Ascending aorta (tissue), 2 donors: ENCODE measurements around the gene C19orf67. TPM values are rescaled to one million over a fixed set of nuclear protein-coding genes. Genes with fewer than 3 reads are reported as not detected.
"Not testable (repeated sequence)": the region's sequence is repeated elsewhere in the genome, so short reads cannot be mapped to it uniquely, and the experiment has no call there.

ENCODE experiments used
- DNase-seq, 2 donors: peaks; one replicate each; pipeline ENCODE4 v3.0.0-alpha.2; 2019; ENCODE audit warnings: low spot score in 2 of 2
- H3K27ac ChIP-seq, 2 donors: fragments of 200-600 bp; sonication (generic); one replicate each; pipeline ENCODE4 v1.5.1; 2016 to 2017; ENCODE audit warnings: mild to moderate bottlenecking in 1 of 2
- H3K27me3 ChIP-seq: fragments of 200-600 bp; sonication (generic); one replicate; pipeline ENCODE4 v1.5.1; 2017
- H3K36me3 ChIP-seq, 2 donors: fragments of 200-600 bp; sonication (generic); one replicate each; pipeline ENCODE4 v1.5.1; 2016
- H3K4me1 ChIP-seq, 2 donors: fragments of 200-600 bp; sonication (generic); one replicate each; pipeline ENCODE4 v1.5.1; 2016 to 2017; ENCODE audit warnings: mild to moderate bottlenecking in 1 of 2
- H3K4me3 ChIP-seq, 2 donors: fragments of 200-600 bp; sonication (generic); one replicate each; pipeline ENCODE4 v1.5.1; 2016 to 2017; ENCODE audit warnings: mild to moderate bottlenecking in 1 of 2
- H3K9me3 ChIP-seq, 2 donors: fragments of 200-600 bp; sonication (generic); one replicate each; pipeline ENCODE4 v1.5.1; 2016
- CTCF ChIP-seq, 3 experiments: fragments of 200-600 bp in 2 of 3; fragments of 450-650 bp in 1 of 3; sonication (generic) in 2 of 3; IDR thresholded peaks; one replicate each; pipeline ENCODE4 v1.5.1; 2016 to 2019; ENCODE audit warnings: antibody characterized with exemption in 3 of 3, mild to moderate bottlenecking in 1 of 3, moderate library complexity in 1 of 3
- intact Hi-C: fragments of 100-400 bp; cut with DNase I; formaldehyde crosslinking; loops from one replicate; pipeline ENCODE4 v1.15.1; 2023
- total RNA-seq: library from RNA; depleted of rRNA; stranded (reverse); fragments of >200 nt; gene quantifications from one replicate; pipeline ENCODE4 v1.1.0, GENCODE V29; 2016

Gene C19orf67
- total RNA-seq, 1 donor from 2014 or later, result not detected

- TF ChIP-seq CTCF (IDR thresholded peaks at IDR 0.05), result no peak
- Histone ChIP-seq H3K36me3 (no peaks in the 10 kb centered on the region), H3K9me3 (no peaks in the 10 kb centered on the region), H3K27ac (no peak overlapping the region), H3K4me3 (no peak overlapping the region), H3K27me3 (no peaks in the 10 kb centered on the region), H3K4me1 (no peaks in the 10 kb centered on the region)
- intact Hi-C loops, result no loop called here
- no peak for DNase-seq
Observed at GRCh38 chr19:14050512-14050911, 35.1 kb downstream of the C19orf67 start.

GRCh38 chr19:14048443-14049153 lies 37.0 kb downstream of the C19orf67 start:
- TF ChIP-seq CTCF (IDR thresholded peaks at IDR 0.05), result peak; percentile 41 to 70 (median 63)

GRCh38 chr19:14047866-14048265 lies 37.7 kb downstream of the C19orf67 start:
- DNase-seq, intact Hi-C loops, H3K4me1 ChIP-seq, H3K27me3 ChIP-seq, H3K36me3 ChIP-seq, H3K27ac ChIP-seq, H3K4me3 ChIP-seq, H3K9me3 ChIP-seq: not testable (repeated sequence)

More at GRCh38 chr19:14048443-14049153, 37.0 kb downstream of the C19orf67 start:
- H3K9me3 ChIP-seq, result no peaks in the 10 kb centered on the region
- intact Hi-C loops, result no loop called here
- no peaks in the 10 kb centered on the region for H3K27me3 ChIP-seq
- DNase-seq, result no peak
- no peaks in the 10 kb centered on the region for H3K4me1 ChIP-seq
- no peaks in the 10 kb centered on the region for H3K36me3 ChIP-seq
- no peak overlapping the region for H3K4me3 ChIP-seq
- H3K27ac ChIP-seq, result no peak overlapping the region

- H3K27ac ChIP-seq, result not testable (repeated sequence)
Observed at GRCh38 chr19:14042659-14043608, 42.6 kb downstream of the C19orf67 start.

GRCh38 chr19:14039181-14039580 lies 46.4 kb downstream of the C19orf67 start:
- intact Hi-C loops, result no loop called here

More at GRCh38 chr19:14042659-14043608, 42.6 kb downstream of the C19orf67 start:
- H3K27me3 ChIP-seq, H3K4me3 ChIP-seq, H3K4me1 ChIP-seq, intact Hi-C loops, H3K36me3 ChIP-seq, DNase-seq, H3K9me3 ChIP-seq: not testable (repeated sequence)
- TF ChIP-seq CTCF (IDR thresholded peaks at IDR 0.05), result peak; percentile 14 to 56 (median 34)

More at GRCh38 chr19:14039181-14039580, 46.4 kb downstream of the C19orf67 start:
- DNase-seq, result no peak
- Histone ChIP-seq H3K36me3 (no peaks in the 10 kb centered on the region), H3K27ac (no peak overlapping the region), H3K9me3 (no peaks in the 10 kb centered on the region), H3K27me3 (no peaks in the 10 kb centered on the region), H3K4me1 (no peaks in the 10 kb centered on the region), H3K4me3 (no peak overlapping the region)
- no peak for TF ChIP-seq CTCF (IDR thresholded peaks at IDR 0.05)
